Peyer's patch (tissue), 4 donors: ENCODE measurements around the gene BRCA1. TPM values are rescaled to one million over a fixed set of nuclear protein-coding genes. Genes with fewer than 3 reads are reported as not detected.

Source experiments
- DNase-seq, 3 donors: peaks; one replicate each; pipeline ENCODE4 v3.0.0-alpha.2; 2017 to 2019
- H3K27ac ChIP-seq, 4 donors: fragments of 200-600 bp; sonication (generic); one replicate each; pipeline ENCODE4 v1.5.1; 2016 to 2019
- H3K27me3 ChIP-seq, 2 donors: fragments of 200-600 bp; sonication (generic); one replicate each; pipeline ENCODE4 v1.5.1; 2019
- H3K36me3 ChIP-seq, 3 donors: fragments of 200-600 bp; sonication (generic); one replicate each; pipeline ENCODE4 v1.5.1; 2016 to 2019
- H3K4me1 ChIP-seq, 4 donors: fragments of 200-600 bp; sonication (generic); one replicate each; pipeline ENCODE4 v1.5.1; 2016 to 2019
- H3K4me3 ChIP-seq, 4 donors: fragments of 200-600 bp; sonication (generic); 1 replicate in 3 of 4; 2 replicates in 1 of 4; pipeline ENCODE4 v1.5.1; 2016 to 2019; ENCODE audit warnings: mild to moderate bottlenecking in 1 of 4
- H3K9me3 ChIP-seq, 4 donors: fragments of 200-600 bp; sonication (generic); one replicate each; pipeline ENCODE4 v1.5.1; 2016 to 2019; ENCODE audit warnings: mild to moderate bottlenecking in 1 of 4
- CTCF ChIP-seq, 6 experiments: fragments of 450-650 bp in 4 of 6; fragments of 200-600 bp in 2 of 6; sonication (generic) in 1 of 6; IDR thresholded peaks; one replicate each; pipeline ENCODE4 v1.5.1; 2017 to 2019; ENCODE audit warnings: antibody characterized with exemption in 6 of 6, mild to moderate bottlenecking in 3 of 6, moderate library complexity in 1 of 6
- POLR2A ChIP-seq, 2 donors: fragments of 450-650 bp; IDR thresholded peaks; one replicate each; pipeline ENCODE4 v1.5.1; 2017; ENCODE audit warnings: antibody characterized with exemption in 2 of 2, mild to moderate bottlenecking in 2 of 2, moderate library complexity in 2 of 2
- total RNA-seq, 4 donors: library from RNA; depleted of rRNA; stranded (reverse); fragments of >200 nt; gene quantifications; one replicate each; pipeline ENCODE4 v1.1.0, GENCODE V29; 2016

The BRCA1 gene
- total RNA-seq, 4 donors from 2014 or later = 9.0 to 38.0 (median 14.2) TPM

DNA sequence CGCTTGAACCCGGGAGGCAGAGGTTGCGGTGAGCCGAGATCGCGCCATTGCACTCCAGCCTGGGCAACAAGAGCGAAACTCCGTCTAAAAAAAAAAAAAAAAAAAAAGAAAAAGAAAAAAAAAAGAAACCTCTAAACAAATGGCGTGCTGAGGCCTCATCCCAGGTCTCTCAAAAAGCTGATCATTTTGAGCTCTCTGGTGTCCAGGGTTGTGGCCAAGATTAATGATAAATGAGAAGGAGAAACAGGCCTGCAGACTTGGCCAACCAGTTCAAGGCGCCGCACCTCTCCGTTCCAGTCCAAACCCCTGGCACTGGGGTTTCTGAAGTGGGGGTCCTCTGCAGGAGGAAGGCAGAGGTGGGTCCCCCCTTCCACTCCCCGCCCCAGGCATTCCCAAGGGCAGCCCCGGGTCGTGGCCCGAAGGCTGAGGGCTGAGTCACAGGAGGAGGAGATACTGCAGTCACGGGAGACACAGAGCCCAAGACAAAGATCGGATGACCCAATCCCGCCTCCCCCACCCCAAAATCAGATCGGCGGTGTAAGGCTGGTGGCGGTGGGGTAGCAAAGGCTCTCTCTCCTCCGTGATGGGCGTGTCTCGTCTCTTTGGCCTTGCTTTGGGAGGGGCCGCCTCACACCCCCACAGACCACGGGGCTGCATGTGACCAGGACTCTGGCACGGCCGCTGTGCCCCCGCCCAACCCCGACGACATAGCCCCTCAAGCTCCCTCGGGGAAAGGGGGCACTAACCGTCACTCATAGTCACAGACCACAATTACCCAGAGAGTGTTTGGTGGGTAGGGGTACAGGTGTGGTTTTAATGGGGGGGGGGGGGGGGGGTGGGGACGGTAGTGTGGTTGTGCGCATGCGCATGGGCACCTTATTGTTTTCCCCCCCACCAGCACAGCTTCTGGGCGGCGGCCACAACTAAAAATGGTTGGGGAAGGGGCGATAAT lies 104.1 kb downstream of the BRCA1 start:
- peaks cover 0 to 47% (median 5%) of the 10 kb centered on the region in 4 donors for H3K4me1 ChIP-seq
- H3K27me3 ChIP-seq = no peaks in the 10 kb centered on the region

DNA sequence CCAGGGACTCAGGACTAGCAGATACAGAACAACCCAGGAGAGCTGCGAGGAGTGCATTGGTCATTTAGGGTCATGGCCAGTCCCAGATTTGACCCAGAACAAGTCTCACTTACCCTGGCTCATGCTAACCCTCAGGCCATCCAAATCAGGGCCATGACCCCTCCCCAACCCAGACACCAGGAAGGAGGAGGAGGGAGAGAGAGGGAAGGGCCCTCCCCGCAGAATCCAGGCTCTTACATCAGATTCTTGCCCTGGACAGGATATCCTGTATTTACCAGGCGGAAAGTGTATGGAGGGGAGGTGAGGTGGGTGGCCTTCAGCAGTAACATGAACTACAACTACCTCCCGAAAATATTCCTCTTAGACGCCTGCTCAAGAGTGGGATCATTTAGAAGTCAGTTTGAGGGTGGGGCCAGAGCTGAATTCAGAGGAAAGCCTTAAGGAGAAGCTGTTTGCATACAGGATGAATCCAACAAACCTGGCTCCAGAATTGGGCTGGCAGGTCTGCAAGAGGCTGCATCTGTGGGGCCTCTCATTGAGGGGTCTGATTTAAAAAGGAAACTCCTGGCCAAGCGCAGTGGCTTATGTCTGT lies 105.0 kb downstream of the BRCA1 start:
- DNase-seq = no peak
- Histone ChIP-seq H3K9me3 (no peaks in the 10 kb centered on the region), H3K4me3 (peak overlapping the region in 1 of 4 donors; percentile 11), H3K36me3 (peaks cover 0 to 21% (median 0%) of the 10 kb centered on the region in 3 donors), H3K27me3 (no peaks in the 10 kb centered on the region), H3K4me1 (peaks cover 0 to 52% (median 4%) of the 10 kb centered on the region in 4 donors), H3K27ac (peak overlapping the region in 3 of 4 donors; percentile 10 to 83 (median 63))
- no peak for TF ChIP-seq POLR2A (IDR thresholded peaks at IDR 0.05)
- TF ChIP-seq CTCF (IDR thresholded peaks at IDR 0.05) = no peak

More for the DNA sequence above, 104.1 kb downstream of the BRCA1 start:
- Histone ChIP-seq H3K9me3 (no peaks in the 10 kb centered on the region), H3K27ac (peak overlapping the region; percentile 66 to 88 (median 84)), H3K4me3 (peak overlapping the region; percentile 73 to 94 (median 86)), H3K36me3 (peaks cover 0 to 19% (median 0%) of the 10 kb centered on the region in 3 donors)
- TF ChIP-seq CTCF (IDR thresholded peaks at IDR 0.05) (no peak), POLR2A (IDR thresholded peaks at IDR 0.05) (peak in 1 of 2 donors; percentile 28)
- peak; percentile 51 to 78 (median 70) for DNase-seq

DNA sequence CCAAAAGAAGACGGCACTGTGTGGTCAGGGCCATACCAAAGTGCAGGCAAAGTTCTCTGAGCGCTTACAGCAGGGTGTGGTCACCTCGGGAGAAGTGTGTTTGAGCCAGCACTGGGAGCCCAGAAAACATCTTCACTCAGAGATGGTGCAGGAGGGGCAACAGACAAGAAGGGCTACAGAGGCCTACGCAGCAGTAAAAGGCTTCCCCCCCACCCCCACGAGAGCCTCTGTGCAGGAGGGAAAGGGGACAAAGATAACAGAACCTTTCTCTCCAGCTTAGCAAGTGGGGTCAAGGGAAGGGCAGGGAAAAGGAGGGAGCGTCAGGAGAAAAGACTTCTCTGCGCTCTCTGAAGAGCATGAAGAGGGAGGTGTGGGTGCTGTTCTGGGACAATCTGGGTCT lies 105.7 kb downstream of the BRCA1 start:
- TF ChIP-seq CTCF (IDR thresholded peaks at IDR 0.05) (no peak), POLR2A (IDR thresholded peaks at IDR 0.05) (no peak)
- H3K4me1 ChIP-seq = peaks cover 0 to 48% (median 4%) of the 10 kb centered on the region in 4 donors
- peak overlapping the region in 2 of 4 donors; percentile 63 to 83 for H3K27ac ChIP-seq
- H3K27me3 ChIP-seq = no peaks in the 10 kb centered on the region
- peaks cover 0 to 21% (median 0%) of the 10 kb centered on the region in 3 donors for H3K36me3 ChIP-seq
- H3K9me3 ChIP-seq = no peaks in the 10 kb centered on the region
- peak overlapping the region in 1 of 4 donors; percentile 11 for H3K4me3 ChIP-seq
- DNase-seq = peak in 1 of 3 donors; percentile 61

DNA sequence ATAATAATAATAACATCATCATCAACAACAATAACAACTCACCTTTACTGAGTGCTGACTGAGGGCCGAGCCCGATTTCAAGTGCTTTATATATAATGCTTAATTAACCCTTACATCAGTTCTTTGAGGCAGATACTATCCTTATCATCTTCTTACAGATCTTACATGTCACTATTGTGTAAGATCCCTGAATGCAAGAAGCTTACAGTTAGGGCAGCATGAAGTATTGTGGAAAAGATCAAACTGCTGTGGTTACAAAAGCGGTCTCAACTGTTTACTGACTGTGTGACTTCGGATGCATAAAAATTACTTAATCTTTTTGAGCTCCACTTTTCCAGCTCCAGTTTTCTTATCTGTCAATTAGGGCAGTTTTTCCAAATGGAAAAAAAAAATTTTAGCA lies 106.2 kb downstream of the BRCA1 start:
- Histone ChIP-seq H3K27me3 (no peaks in the 10 kb centered on the region), H3K4me1 (peaks cover 0 to 47% (median 4%) of the 10 kb centered on the region in 4 donors), H3K27ac (peak overlapping the region in 1 of 4 donors; percentile 83), H3K4me3 (no peak overlapping the region), H3K36me3 (peaks cover 0 to 26% (median 0%) of the 10 kb centered on the region in 3 donors), H3K9me3 (no peaks in the 10 kb centered on the region)
- DNase-seq = no peak
- no peak for TF ChIP-seq CTCF (IDR thresholded peaks at IDR 0.05)
- no peak for TF ChIP-seq POLR2A (IDR thresholded peaks at IDR 0.05)

DNA sequence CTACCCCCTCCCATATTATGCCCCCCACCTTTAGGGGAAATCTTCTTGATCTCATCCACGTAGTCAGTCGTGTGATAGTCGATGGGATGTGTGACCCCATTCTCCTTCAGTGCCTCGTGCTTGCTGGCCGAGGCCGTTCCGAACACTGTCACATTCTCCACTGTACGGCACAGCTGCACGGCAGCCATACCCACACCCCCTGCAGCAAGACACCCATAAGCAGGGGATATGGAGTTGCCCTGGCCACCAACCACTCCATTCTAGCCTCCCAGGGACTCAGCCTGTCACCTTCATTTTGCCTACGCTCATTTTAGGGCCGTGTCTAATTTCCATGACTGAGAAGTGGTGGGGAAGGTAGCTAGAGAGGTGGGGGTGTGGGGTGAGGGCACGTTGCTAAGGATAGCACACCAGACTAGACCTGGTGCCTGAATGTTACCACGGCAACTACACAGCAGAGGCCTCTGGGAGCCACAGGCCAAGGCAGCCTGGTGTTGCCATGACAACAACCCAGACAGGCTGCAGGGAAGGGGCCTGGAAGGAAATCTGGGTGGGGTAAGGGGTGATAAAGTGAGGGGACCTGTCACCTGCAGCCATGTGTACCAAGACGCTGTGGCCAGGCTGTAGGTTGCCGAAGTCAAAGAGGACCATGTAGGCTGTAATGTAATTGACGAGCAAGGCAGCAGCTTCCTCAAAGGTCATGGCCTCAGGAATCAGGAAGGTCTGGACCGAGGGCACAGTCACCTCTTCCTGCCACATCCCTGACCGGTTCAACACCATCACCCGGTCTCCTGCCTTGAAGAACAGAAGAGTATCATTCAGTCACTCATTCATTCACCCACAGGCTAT lies 106.9 kb downstream of the BRCA1 start:
- H3K36me3 ChIP-seq = peaks cover 0 to 33% (median 0%) of the 10 kb centered on the region in 3 donors
- H3K4me3 ChIP-seq = no peak overlapping the region
- H3K27me3 ChIP-seq = no peaks in the 10 kb centered on the region
- peak overlapping the region in 2 of 4 donors; percentile 12 to 83 for H3K27ac ChIP-seq
- TF ChIP-seq CTCF (IDR thresholded peaks at IDR 0.05) = no peak
- no peak for TF ChIP-seq POLR2A (IDR thresholded peaks at IDR 0.05)
- H3K9me3 ChIP-seq = no peaks in the 10 kb centered on the region
- peaks cover 0 to 47% (median 4%) of the 10 kb centered on the region in 4 donors for H3K4me1 ChIP-seq
- DNase-seq = no peak
